Measurements from ENCODE around the gene ABCB11.

ABCB11 gene

GRCh38 chr2:168969865-168970264, 61.3 kb downstream of the ABCB11 start:
- Histone ChIP-seq H3K79me2 (ENCODE audit: low read length) (no peaks in the 10 kb centered on the region), H3K4me1 (ENCODE audit: low read length) (peaks cover 21% of the 10 kb centered on the region), H3K4me3 (ENCODE audit: low read length) (no peak overlapping the region), H3K4me2 (ENCODE audit: low read length) (no peak overlapping the region; the same call in 1 of the 2 replicates), H2AFZ (ENCODE audit: low read depth, low read length) (no peak overlapping the region), H3K27me3 (ENCODE audit: low read depth, low read length) (no peaks in the 10 kb centered on the region), H4K20me1 (ENCODE audit: insufficient read depth, low read length) (no peaks in the 10 kb centered on the region), H3K36me3 (replicated peaks; ENCODE audit: low read depth, low read length) (no peaks in the 10 kb centered on the region), H3K9ac (ENCODE audit: low read length) (no peak overlapping the region), H3K9me3 (ENCODE audit: insufficient read depth, low read length) (no peaks in the 10 kb centered on the region), H3K27ac (ENCODE audit: low read length) (no peak overlapping the region)
- TF ChIP-seq CTCF (IDR thresholded peaks at IDR 0.05; ENCODE audit: low read depth, low read length): no peak
- TF ChIP-seq EZH2phosphoT487 (IDR thresholded peaks at IDR 0.05; ENCODE audit: low read depth): no peak

GRCh38 chr2:168968342-168968741, 62.8 kb downstream of the ABCB11 start:
- Histone ChIP-seq H3K4me1 (ENCODE audit: low read length) (peaks cover 21% of the 10 kb centered on the region), H2AFZ (ENCODE audit: low read depth, low read length) (no peak overlapping the region), H3K27me3 (ENCODE audit: low read depth, low read length) (no peaks in the 10 kb centered on the region), H4K20me1 (ENCODE audit: insufficient read depth, low read length) (no peaks in the 10 kb centered on the region), H3K27ac (ENCODE audit: low read length) (no peak overlapping the region), H3K9ac (ENCODE audit: low read length) (no peak overlapping the region), H3K9me3 (ENCODE audit: insufficient read depth, low read length) (no peaks in the 10 kb centered on the region), H3K79me2 (ENCODE audit: low read length) (no peaks in the 10 kb centered on the region), H3K4me2 (ENCODE audit: low read length) (no peak overlapping the region), H3K36me3 (replicated peaks; ENCODE audit: low read depth, low read length) (no peaks in the 10 kb centered on the region), H3K4me3 (ENCODE audit: low read length) (no peak overlapping the region)
- TF ChIP-seq CTCF (IDR thresholded peaks at IDR 0.05; ENCODE audit: low read depth, low read length) (no peak), EZH2phosphoT487 (IDR thresholded peaks at IDR 0.05; ENCODE audit: low read depth) (no peak)

- H3K4me2 ChIP-seq (ENCODE audit: low read length): no peak overlapping the region
- no peak overlapping the region for H3K27ac ChIP-seq (ENCODE audit: low read length)
- no peak overlapping the region for H2AFZ ChIP-seq (ENCODE audit: low read depth, low read length)
- H3K36me3 ChIP-seq (replicated peaks; ENCODE audit: low read depth, low read length): no peaks in the 10 kb centered on the region
- TF ChIP-seq CTCF (IDR thresholded peaks at IDR 0.05; ENCODE audit: low read depth, low read length): no peak
- TF ChIP-seq EZH2phosphoT487 (IDR thresholded peaks at IDR 0.05; ENCODE audit: low read depth): no peak
- no peak overlapping the region for H3K9ac ChIP-seq (ENCODE audit: low read length)
- H3K4me3 ChIP-seq (ENCODE audit: low read length): no peak overlapping the region
- no peaks in the 10 kb centered on the region for H4K20me1 ChIP-seq (ENCODE audit: insufficient read depth, low read length)
- H3K9me3 ChIP-seq (ENCODE audit: insufficient read depth, low read length): no peaks in the 10 kb centered on the region
- H3K27me3 ChIP-seq (ENCODE audit: low read depth, low read length): no peaks in the 10 kb centered on the region
- peaks cover 7% of the 10 kb centered on the region for H3K4me1 ChIP-seq (ENCODE audit: low read length)
- no peaks in the 10 kb centered on the region for H3K79me2 ChIP-seq (ENCODE audit: low read length)
Observed at GRCh38 chr2:168964251-168964807, 66.8 kb downstream of the ABCB11 start.

GRCh38 chr2:168962636-168963035, 68.5 kb downstream of the ABCB11 start:
- Histone ChIP-seq H3K4me1 (ENCODE audit: low read length) (peaks cover 7% of the 10 kb centered on the region), H3K27ac (ENCODE audit: low read length) (no peak overlapping the region), H3K4me2 (ENCODE audit: low read length) (no peak overlapping the region), H3K79me2 (ENCODE audit: low read length) (no peaks in the 10 kb centered on the region), H3K9me3 (ENCODE audit: insufficient read depth, low read length) (no peaks in the 10 kb centered on the region), H2AFZ (ENCODE audit: low read depth, low read length) (no peak overlapping the region), H3K4me3 (ENCODE audit: low read length) (no peak overlapping the region), H3K36me3 (replicated peaks; ENCODE audit: low read depth, low read length) (no peaks in the 10 kb centered on the region), H3K27me3 (ENCODE audit: low read depth, low read length) (no peaks in the 10 kb centered on the region), H4K20me1 (ENCODE audit: insufficient read depth, low read length) (no peaks in the 10 kb centered on the region), H3K9ac (ENCODE audit: low read length) (no peak overlapping the region)
- TF ChIP-seq CTCF (IDR thresholded peaks at IDR 0.05; ENCODE audit: low read depth, low read length) (no peak), EZH2phosphoT487 (IDR thresholded peaks at IDR 0.05; ENCODE audit: low read depth) (no peak)

All from OCI-LY3 (cell line).